ENCODE results near the gene SERINC5.

- TF ChIP-seq EZH2 (IDR thresholded peaks at IDR 0.05; ENCODE audit: insufficient read depth, poor library complexity, severe bottlenecking): no peak
- TF ChIP-seq EZH2phosphoT487 (IDR thresholded peaks at IDR 0.05; ENCODE audit: insufficient read depth, low read depth): no peak
Observed at GRCh38 chr5:80122579-80122978, 133.3 kb downstream of the SERINC5 start.
